GM19023 (cell line): Measurements from ENCODE around the gene GRIN2D.

Experiments
- ATAC-seq: cut with Tn5 transposase; IDR thresholded peaks from one replicate; pipeline ENCODE4 v1.9.1; 2021; ENCODE audit warnings: mild to moderate bottlenecking, moderate library complexity; ENCODE audit not compliant: unreplicated experiment

GRIN2D gene

DNA sequence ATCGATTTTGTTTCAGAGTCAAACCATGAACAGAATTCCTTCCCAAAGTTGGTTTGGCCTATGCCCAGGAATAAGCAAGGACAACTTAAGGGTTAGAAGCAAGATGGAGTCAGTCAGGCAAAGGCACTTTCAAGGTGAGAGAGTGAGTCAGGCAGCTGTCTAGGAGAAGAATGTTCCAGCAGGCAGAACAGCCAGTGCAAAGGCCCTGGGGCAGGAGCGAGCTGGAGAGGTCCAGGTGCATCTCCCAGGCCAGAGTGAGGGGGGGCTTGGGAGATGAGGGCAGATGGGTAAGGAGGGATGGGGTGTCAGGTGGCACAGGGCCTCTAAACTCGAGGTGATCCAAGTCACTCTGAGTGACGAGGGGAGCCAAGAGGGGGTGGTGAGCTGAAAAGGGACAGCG, 43.1 kb downstream of the GRIN2D start:
- ATAC-seq = no peak

GRCh38 chr19:48441360-48442050, 48.0 kb downstream of the GRIN2D start:
- no peak for ATAC-seq

DNA sequence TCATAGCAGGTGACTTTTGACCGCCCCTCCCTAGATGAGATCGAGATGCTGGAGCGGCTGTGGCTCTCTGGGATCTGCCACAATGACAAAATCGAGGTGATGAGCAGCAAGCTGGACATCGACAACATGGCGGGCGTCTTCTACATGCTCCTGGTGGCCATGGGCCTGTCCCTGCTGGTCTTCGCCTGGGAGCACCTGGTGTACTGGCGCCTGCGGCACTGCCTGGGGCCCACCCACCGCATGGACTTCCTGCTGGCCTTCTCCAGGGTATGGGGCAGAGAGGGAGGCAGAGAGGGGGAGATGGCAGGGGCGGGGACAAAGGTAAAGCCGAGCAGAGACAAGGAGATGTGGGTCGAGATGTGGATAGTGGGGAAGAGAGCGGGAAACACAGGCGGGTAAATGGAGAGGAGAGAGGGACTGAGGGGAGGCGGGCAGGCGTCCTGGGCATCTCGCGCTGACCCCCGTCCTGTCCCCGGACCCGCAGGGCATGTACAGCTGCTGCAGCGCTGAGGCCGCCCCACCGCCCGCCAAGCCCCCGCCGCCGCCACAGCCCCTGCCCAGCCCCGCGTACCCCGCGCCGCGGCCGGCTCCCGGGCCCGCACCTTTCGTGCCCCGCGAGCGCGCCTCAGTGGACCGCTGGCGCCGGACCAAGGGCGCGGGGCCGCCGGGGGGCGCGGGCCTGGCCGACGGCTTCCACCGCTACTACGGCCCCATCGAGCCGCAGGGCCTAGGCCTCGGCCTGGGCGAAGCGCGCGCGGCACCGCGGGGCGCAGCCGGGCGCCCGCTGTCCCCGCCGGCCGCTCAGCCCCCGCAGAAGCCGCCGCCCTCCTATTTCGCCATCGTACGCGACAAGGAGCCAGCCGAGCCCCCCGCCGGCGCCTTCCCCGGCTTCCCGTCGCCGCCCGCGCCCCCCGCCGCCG, 48.9 kb downstream of the GRIN2D start:
- ATAC-seq = no peak

GRCh38 chr19:48443256-48443655, 49.8 kb downstream of the GRIN2D start:
- no peak for ATAC-seq
